Heart left ventricle (tissue), 16 donors: ENCODE data around the gene IDUA. TPM values are rescaled to one million over a fixed set of nuclear protein-coding genes. Genes with fewer than 3 reads are reported as not detected.

Experiments used
- ATAC-seq, 4 donors: fragments of 200-7000 bp; cut with Tn5 transposase; one replicate each; pipeline ENCODE4 v1.9.1; 2020 to 2022; ENCODE audit warnings: moderate library complexity in 4 of 4, mild to moderate bottlenecking in 3 of 4, moderate number of reproducible peaks in 1 of 4
- DNase-seq, 5 donors: peaks; one replicate each; pipeline ENCODE4 v3.0.0-alpha.2; 2020
- H3K27ac ChIP-seq, 12 donors: fragments of 200-600 bp; sonication (generic) in 4 of 12; one replicate each; pipeline versions ENCODE4 v1.5.0 to v1.8.0; 2016 to 2022; ENCODE audit warnings: mild to moderate bottlenecking in 2 of 12
- H3K27me3 ChIP-seq, 9 donors: fragments of 200-600 bp; sonication (generic) in 2 of 9; one replicate each; pipeline versions ENCODE4 v1.5.1 to v1.8.0; 2016 to 2022; ENCODE audit warnings: mild to moderate bottlenecking in 3 of 9
- H3K36me3 ChIP-seq, 9 donors: fragments of 200-600 bp; sonication (generic) in 2 of 9; one replicate each; pipeline versions ENCODE4 v1.5.0 to v1.8.0; 2018 to 2022; ENCODE audit warnings: mild to moderate bottlenecking in 2 of 9
- H3K4me1 ChIP-seq, 12 donors: fragments of 200-600 bp; sonication (generic) in 4 of 12; one replicate each; pipeline versions ENCODE4 v1.5.0 to v1.8.0; 2016 to 2022; ENCODE audit warnings: mild to moderate bottlenecking in 3 of 12
- H3K4me3 ChIP-seq, 12 donors: fragments of 200-600 bp; sonication (generic) in 4 of 12; one replicate each; pipeline versions ENCODE4 v1.5.0 to v1.8.0; 2017 to 2022; ENCODE audit warnings: mild to moderate bottlenecking in 9 of 12, moderate library complexity in 4 of 12
- H3K9me3 ChIP-seq, 12 donors: fragments of 200-600 bp; sonication (generic) in 4 of 12; one replicate each; pipeline versions ENCODE4 v1.5.0 to v1.8.0; 2016 to 2022; ENCODE audit warnings: mild to moderate bottlenecking in 1 of 12
- CTCF ChIP-seq, 12 donors: fragments of 200-600 bp; sonication (generic) in 4 of 12; IDR thresholded peaks; one replicate each; pipeline versions ENCODE4 v1.5.0 to v1.8.0; 2018 to 2022; ENCODE audit warnings: antibody characterized with exemption in 12 of 12, mild to moderate bottlenecking in 5 of 12
- POLR2A ChIP-seq, 2 donors: fragments of 450-650 bp; IDR thresholded peaks; one replicate each; pipeline ENCODE4 v1.6.1; 2017; ENCODE audit warnings: antibody characterized with exemption in 2 of 2, mild to moderate bottlenecking in 2 of 2, moderate library complexity in 2 of 2
- WGBS, 4 donors: extraction: QIAGEN DNeasy Blood & Tissue Kit in 2 of 4; methylation state at CpG; one replicate each; pipeline versions ENCODE4 v1.1.5 to v1.1.7; 2013 to 2018; 5-methylcytosine and 5-hydroxymethylcytosine counted together
- intact Hi-C, 10 donors: fragments of 100-400 bp; cut with DNase I; formaldehyde crosslinking; loops; one replicate each; pipeline versions ENCODE4 v1.11.1 to v1.14.2; 2022
- polyA plus RNA-seq, 2 donors: library from polyadenylated mRNA; stranded (reverse); fragments of 200-250 nt; gene quantifications; one replicate each; pipeline ENCODE4 v1.2.3, GENCODE V29; 2013
- total RNA-seq, 9 donors: library from RNA; depleted of rRNA in 2 of 9; stranded (reverse); fragments of >200 nt in 2 of 9; fragmentation: NEBNext Ultra II Directional in 3 of 9; extraction: Animal tissue kit (Norgen Biotek cat#: 25700) in 3 of 9; gene quantifications; one replicate each; pipeline versions ENCODE4 v1.1.0 to v1.2.4, GENCODE V29; 2016 to 2023
- donor health status: ischemic (EF 13 %, LVEDD 7.1; RV severe dilation, severe dysfunction).
- donor health status: healthy with polysubstance abuse.
- donor health status: DM: no; HTN: yes; CAD: no.
- donor health status: DM: no; HTN: no; CAD: no.
- donor health status: ischemic (EF 25% LVEDD 6.9; RV normal size, moderate dysfunction).
- donor health status: ischemic (EF 25% LVEDD 5.7; RV mildly dilated, moderate dysfunction).
- donor health status: healthy.
- donor health status: DM: yes; HTN: yes; CAD: no.
- donor health status: ischemic (EF 35%, LVEDD 5.7; RV mildly dilated, moderate dysfunction).
- donor health status: nonischemic (EF 11% LVEDD 7.7; RV severe dilation, severe dysfunction).
- donor health status: DM: yes; HTN: yes; CAD: no.
- donor health status: PGD.
- donor health status: ischemic (EF 29% LVEDD 5.4; RV normal size, mild dysfunction).
- donor health status: nonischemic (EF 23%, LVEDD 6.1; RV moderate dilation, normal function).

IDUA gene
- total and polyA plus RNA-seq, 11 donors: 3.2 to 17.4 (median 6.8) TPM

GRCh38 chr4:956531-957230 lies 30.2 kb upstream of the IDUA start:
- no peak overlapping the region for H3K27ac ChIP-seq
- TF ChIP-seq POLR2A (IDR thresholded peaks at IDR 0.05) (no peak), CTCF (IDR thresholded peaks at IDR 0.05) (no peak)
- no peaks in the 10 kb centered on the region for H3K4me1 ChIP-seq
- 80 to 87% (median 83%) methylated on average over 13 to 14 of the region's 14 CpGs for WGBS, 4 donors
- DNase-seq (peak in 1 of 5 donors; percentile 19), ATAC-seq (no peak)
- H3K9me3 ChIP-seq: no peaks in the 10 kb centered on the region
- H3K27me3 ChIP-seq: no peaks in the 10 kb centered on the region
- intact Hi-C loops: no loop called here
- no peak overlapping the region for H3K4me3 ChIP-seq
- peaks cover 0 to 66% (median 27%) of the 10 kb centered on the region in 9 donors for H3K36me3 ChIP-seq

GRCh38 chr4:957231-957580 lies 29.6 kb upstream of the IDUA start:
- no peak for TF ChIP-seq CTCF (IDR thresholded peaks at IDR 0.05)
- TF ChIP-seq POLR2A (IDR thresholded peaks at IDR 0.05): no peak
- Histone ChIP-seq H3K27ac (no peak overlapping the region), H3K36me3 (peaks cover 0 to 67% (median 32%) of the 10 kb centered on the region in 9 donors), H3K4me3 (no peak overlapping the region), H3K27me3 (no peaks in the 10 kb centered on the region), H3K9me3 (no peaks in the 10 kb centered on the region), H3K4me1 (no peaks in the 10 kb centered on the region)
- WGBS, 4 donors: 76 to 88% (median 81%) methylated on average over 6 to 8 of the region's 8 CpGs
- intact Hi-C loops: no loop called here
- DNase-seq (peak in 1 of 5 donors; percentile 13), ATAC-seq (no peak)

GRCh38 chr4:957581-958313 lies 29.1 kb upstream of the IDUA start:
- Histone ChIP-seq H3K36me3 (peaks cover 0 to 71% (median 32%) of the 10 kb centered on the region in 9 donors), H3K4me3 (no peak overlapping the region), H3K9me3 (no peaks in the 10 kb centered on the region), H3K27ac (no peak overlapping the region), H3K4me1 (no peaks in the 10 kb centered on the region), H3K27me3 (no peaks in the 10 kb centered on the region)
- TF ChIP-seq POLR2A (IDR thresholded peaks at IDR 0.05) (no peak), CTCF (IDR thresholded peaks at IDR 0.05) (no peak)
- ATAC-seq: no peak
- 94 to 96% (median 95%) methylated on average over 40 to 45 of the region's 45 CpGs for WGBS, 4 donors
- DNase-seq: peak in 3 of 5 donors; percentile 14 to 66 (median 27)
- intact Hi-C loops: no loop called here

GRCh38 chr4:958314-958665 lies 28.6 kb upstream of the IDUA start:
- WGBS, 4 donors: 91 to 96% (median 93%) methylated on average over 17 of the region's 17 CpGs
- DNase-seq (peak in 1 of 5 donors; percentile 25), ATAC-seq (no peak)
- Histone ChIP-seq H3K4me1 (no peaks in the 10 kb centered on the region), H3K36me3 (peaks cover 0 to 70% (median 32%) of the 10 kb centered on the region in 9 donors), H3K27ac (no peak overlapping the region), H3K9me3 (no peaks in the 10 kb centered on the region), H3K27me3 (no peaks in the 10 kb centered on the region), H3K4me3 (no peak overlapping the region)
- intact Hi-C loops: no loop called here
- TF ChIP-seq POLR2A (IDR thresholded peaks at IDR 0.05) (no peak), CTCF (IDR thresholded peaks at IDR 0.05) (no peak)
